Measurements from ENCODE around the gene RAB3IL1.
"Not testable (repeated sequence)": the region's sequence is repeated elsewhere in the genome, so short reads cannot be mapped to it uniquely, and the experiment has no call there.

DNA sequence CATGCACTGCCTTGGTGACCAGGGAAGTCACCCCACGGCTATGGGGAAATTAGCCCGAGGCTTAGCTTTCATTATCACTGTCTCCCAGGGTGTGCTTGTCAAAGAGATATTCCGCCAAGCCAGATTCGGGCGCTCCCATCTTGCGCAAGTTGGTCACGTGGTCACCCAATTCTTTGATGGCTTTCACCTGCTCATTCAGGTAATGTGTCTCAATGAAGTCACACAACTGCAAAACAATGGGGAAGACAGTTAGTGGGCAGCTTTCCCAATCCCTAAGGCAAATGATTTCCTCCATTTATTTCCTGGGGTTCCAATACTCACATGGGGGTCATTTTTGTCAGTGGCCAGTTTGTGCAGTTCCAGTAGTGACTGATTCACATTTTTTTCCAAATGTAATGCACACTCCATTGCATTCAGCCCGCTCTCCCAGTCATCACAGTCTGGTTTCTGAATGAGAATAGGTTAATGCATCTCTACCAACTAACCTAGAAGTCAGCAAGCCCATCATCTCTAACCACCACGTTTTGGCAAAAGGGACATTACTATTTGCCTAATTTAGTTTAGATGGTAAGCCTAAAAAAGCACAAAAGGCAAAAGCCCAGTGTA, 47.4 kb upstream of the RAB3IL1 start:
- TF ChIP-seq, protein P1, sequence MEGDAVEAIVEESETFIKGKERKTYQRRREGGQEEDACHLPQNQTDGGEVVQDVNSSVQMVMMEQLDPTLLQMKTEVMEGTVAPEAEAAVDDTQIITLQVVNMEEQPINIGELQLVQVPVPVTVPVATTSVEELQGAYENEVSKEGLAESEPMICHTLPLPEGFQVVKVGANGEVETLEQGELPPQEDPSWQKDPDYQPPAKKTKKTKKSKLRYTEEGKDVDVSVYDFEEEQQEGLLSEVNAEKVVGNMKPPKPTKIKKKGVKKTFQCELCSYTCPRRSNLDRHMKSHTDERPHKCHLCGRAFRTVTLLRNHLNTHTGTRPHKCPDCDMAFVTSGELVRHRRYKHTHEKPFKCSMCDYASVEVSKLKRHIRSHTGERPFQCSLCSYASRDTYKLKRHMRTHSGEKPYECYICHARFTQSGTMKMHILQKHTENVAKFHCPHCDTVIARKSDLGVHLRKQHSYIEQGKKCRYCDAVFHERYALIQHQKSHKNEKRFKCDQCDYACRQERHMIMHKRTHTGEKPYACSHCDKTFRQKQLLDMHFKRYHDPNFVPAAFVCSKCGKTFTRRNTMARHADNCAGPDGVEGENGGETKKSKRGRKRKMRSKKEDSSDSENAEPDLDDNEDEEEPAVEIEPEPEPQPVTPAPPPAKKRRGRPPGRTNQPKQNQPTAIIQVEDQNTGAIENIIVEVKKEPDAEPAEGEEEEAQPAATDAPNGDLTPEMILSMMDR (IDR thresholded peaks at IDR 0.05; ENCODE audit: insufficient read depth, low read length, poor library complexity, severe bottlenecking): not testable (repeated sequence)
- not testable (repeated sequence) for TF ChIP-seq EZH2phosphoT487 (conservative IDR thresholded peaks at IDR 0.05; ENCODE audit: low read length)

All from SU-DHL-6 (cell line).